ENCODE results near the gene ZZZ3. TPM values are rescaled to one million over a fixed set of nuclear protein-coding genes. Genes with fewer than 3 reads are reported as not detected.

ZZZ3 gene
- total RNA-seq, 1 experiment from 2014 or later = 25.4 TPM

DNA sequence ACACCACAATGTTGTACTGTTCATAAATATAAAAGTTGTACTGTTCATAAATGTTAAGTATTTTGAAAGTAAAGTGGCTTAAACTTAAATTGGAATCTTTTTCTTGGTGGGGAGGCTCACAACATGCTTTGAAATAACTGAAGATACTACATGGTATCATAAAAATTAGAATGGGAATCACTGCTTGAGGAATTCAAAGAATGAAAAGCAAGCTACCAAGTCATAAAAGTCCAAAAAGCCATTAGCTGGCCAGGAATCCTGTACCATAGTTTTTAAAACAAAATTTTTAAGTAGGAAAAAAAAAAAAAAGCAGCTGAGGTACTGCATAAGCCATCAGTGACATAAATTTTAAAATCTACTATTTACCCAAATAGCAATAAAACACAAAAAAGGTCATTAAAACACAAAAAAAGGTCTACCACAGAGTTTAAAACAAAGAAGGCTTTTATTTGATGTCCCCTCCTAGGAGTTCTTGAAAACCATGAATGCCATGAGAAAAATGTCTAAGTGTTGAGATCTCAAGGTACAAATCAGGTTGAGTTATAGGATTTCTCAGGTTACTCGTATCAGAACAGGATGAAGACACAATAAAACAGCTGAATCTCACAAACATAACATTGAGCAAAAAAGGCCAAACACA, 8.6 kb downstream of the ZZZ3 start:
- Mint-ChIP-seq H3K27me3 (ENCODE audit: insufficient read depth, unreplicated experiment) (no peaks in the 10 kb centered on the region), H3K36me3 (ENCODE audit: insufficient read depth, unreplicated experiment) (peaks cover 4% of the 10 kb centered on the region), H3K4me3 (ENCODE audit: unreplicated experiment) (no peak overlapping the region), H3K9me3 (ENCODE audit: unreplicated experiment) (no peaks in the 10 kb centered on the region), H3K27ac (ENCODE audit: unreplicated experiment) (no peak overlapping the region), H3K4me1 (ENCODE audit: low read depth, unreplicated experiment) (peaks cover 6% of the 10 kb centered on the region)
- DNase-seq = no peak
- H3K27me3 ChIP-seq (replicated peaks; ENCODE audit: control insufficient read depth, insufficient read depth, low read length) = no peaks in the 10 kb centered on the region
- ChIA-PET CTCF (no interaction called here), POLR2A (no interaction called here)
- H3K36me3 ChIP-seq (ENCODE audit: control insufficient read depth, insufficient read depth, low read length) = no peaks in the 10 kb centered on the region
- intact Hi-C loops (cut with micrococcal nuclease; ENCODE audit: unreplicated experiment) = no loop called here
- TF ChIP-seq, protein P1, sequence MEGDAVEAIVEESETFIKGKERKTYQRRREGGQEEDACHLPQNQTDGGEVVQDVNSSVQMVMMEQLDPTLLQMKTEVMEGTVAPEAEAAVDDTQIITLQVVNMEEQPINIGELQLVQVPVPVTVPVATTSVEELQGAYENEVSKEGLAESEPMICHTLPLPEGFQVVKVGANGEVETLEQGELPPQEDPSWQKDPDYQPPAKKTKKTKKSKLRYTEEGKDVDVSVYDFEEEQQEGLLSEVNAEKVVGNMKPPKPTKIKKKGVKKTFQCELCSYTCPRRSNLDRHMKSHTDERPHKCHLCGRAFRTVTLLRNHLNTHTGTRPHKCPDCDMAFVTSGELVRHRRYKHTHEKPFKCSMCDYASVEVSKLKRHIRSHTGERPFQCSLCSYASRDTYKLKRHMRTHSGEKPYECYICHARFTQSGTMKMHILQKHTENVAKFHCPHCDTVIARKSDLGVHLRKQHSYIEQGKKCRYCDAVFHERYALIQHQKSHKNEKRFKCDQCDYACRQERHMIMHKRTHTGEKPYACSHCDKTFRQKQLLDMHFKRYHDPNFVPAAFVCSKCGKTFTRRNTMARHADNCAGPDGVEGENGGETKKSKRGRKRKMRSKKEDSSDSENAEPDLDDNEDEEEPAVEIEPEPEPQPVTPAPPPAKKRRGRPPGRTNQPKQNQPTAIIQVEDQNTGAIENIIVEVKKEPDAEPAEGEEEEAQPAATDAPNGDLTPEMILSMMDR (IDR thresholded peaks at IDR 0.05; ENCODE audit: insufficient read depth in 1 of 2, low read depth in 1 of 2, low read length in 1 of 2, severe bottlenecking in 1 of 2, unreplicated experiment in 1 of 2) = no peak
- H3K9me3 ChIP-seq = no peaks in the 10 kb centered on the region
- no peak overlapping the region for H3K4me3 ChIP-seq (ENCODE audit: low read depth, low read length)
- H3K4me1 ChIP-seq = peaks cover 21% of the 10 kb centered on the region
- no TSS peak for BruUV-seq (replicated peaks)

DNA sequence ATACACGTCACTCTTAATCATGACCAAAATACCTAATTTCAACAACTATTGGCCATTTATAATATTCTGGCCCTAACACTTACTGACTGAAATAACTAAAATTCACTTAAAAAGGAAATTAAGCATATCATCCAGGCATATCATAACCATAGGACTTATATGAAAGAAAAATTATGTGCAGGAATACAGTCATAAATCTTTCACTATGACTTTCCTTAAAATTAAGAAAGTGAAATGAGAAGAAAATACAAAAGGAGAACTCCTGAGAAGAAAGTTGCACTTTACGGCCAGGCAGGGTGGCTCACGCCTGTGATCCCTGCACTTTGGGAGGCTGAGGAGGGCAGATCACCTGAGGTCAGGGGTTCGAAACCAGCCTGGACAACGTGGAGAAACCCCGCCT, 9.4 kb downstream of the ZZZ3 start:
- Histone ChIP-seq H3K36me3 (ENCODE audit: control insufficient read depth, insufficient read depth, low read length) (no peaks in the 10 kb centered on the region), H3K9me3 (no peaks in the 10 kb centered on the region), H3K4me3 (ENCODE audit: low read depth, low read length) (no peak overlapping the region), H3K27me3 (replicated peaks; ENCODE audit: control insufficient read depth, insufficient read depth, low read length) (no peaks in the 10 kb centered on the region), H3K4me1 (peaks cover 19% of the 10 kb centered on the region)
- H3K27me3 Mint-ChIP-seq (ENCODE audit: insufficient read depth, unreplicated experiment) = no peaks in the 10 kb centered on the region
- intact Hi-C loops (cut with micrococcal nuclease; ENCODE audit: unreplicated experiment) = no loop called here
- no peaks in the 10 kb centered on the region for H3K4me1 Mint-ChIP-seq (ENCODE audit: low read depth, unreplicated experiment)
- peaks cover 4% of the 10 kb centered on the region for H3K36me3 Mint-ChIP-seq (ENCODE audit: insufficient read depth, unreplicated experiment)
- TF ChIP-seq, protein P1 (IDR thresholded peaks at IDR 0.05; ENCODE audit: insufficient read depth in 1 of 2, low read depth in 1 of 2, low read length in 1 of 2, severe bottlenecking in 1 of 2, unreplicated experiment in 1 of 2) = no peak
- CTCF ChIA-PET = no interaction called here
- no peak overlapping the region for H3K27ac Mint-ChIP-seq (ENCODE audit: unreplicated experiment)
- no peaks in the 10 kb centered on the region for H3K9me3 Mint-ChIP-seq (ENCODE audit: unreplicated experiment)
- no TSS peak for BruUV-seq (replicated peaks)
- no peak for DNase-seq
- no peak overlapping the region for H3K4me3 Mint-ChIP-seq (ENCODE audit: unreplicated experiment)
- POLR2A ChIA-PET = no interaction called here

DNA sequence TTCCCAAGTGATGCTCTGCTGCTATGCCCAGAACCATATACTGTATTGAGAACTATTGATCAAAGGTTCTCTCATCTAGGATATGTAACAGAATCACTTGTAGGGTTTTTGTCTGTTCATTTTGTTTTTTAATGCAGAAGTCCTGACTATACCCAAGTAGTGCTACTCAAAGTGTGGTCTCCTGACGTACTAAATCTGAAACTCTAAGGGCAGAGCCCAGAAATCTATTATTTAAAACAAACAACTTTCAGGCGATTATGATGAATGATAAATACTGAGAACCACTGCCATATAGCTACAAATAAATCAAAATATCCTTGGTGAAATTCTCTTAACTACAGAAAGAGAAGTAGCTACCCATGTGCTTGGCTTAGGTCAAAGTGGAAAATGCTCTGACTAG, 10.1 kb downstream of the ZZZ3 start:
- no peaks in the 10 kb centered on the region for H3K36me3 ChIP-seq (ENCODE audit: control insufficient read depth, insufficient read depth, low read length)
- intact Hi-C loops (cut with micrococcal nuclease; ENCODE audit: unreplicated experiment) = no loop called here
- H3K27me3 ChIP-seq (replicated peaks; ENCODE audit: control insufficient read depth, insufficient read depth, low read length) = no peaks in the 10 kb centered on the region
- H3K4me1 ChIP-seq = peaks cover 22% of the 10 kb centered on the region
- Mint-ChIP-seq H3K27ac (ENCODE audit: unreplicated experiment) (no peak overlapping the region), H3K27me3 (ENCODE audit: insufficient read depth, unreplicated experiment) (no peaks in the 10 kb centered on the region), H3K4me3 (ENCODE audit: unreplicated experiment) (no peak overlapping the region), H3K36me3 (ENCODE audit: insufficient read depth, unreplicated experiment) (peaks cover 4% of the 10 kb centered on the region), H3K9me3 (ENCODE audit: unreplicated experiment) (no peaks in the 10 kb centered on the region), H3K4me1 (ENCODE audit: low read depth, unreplicated experiment) (peaks cover 4% of the 10 kb centered on the region)
- CTCF ChIA-PET = no interaction called here
- no peak for DNase-seq
- TF ChIP-seq, protein P1 (IDR thresholded peaks at IDR 0.05; ENCODE audit: insufficient read depth in 1 of 2, low read depth in 1 of 2, low read length in 1 of 2, severe bottlenecking in 1 of 2, unreplicated experiment in 1 of 2) = no peak
- H3K4me3 ChIP-seq (ENCODE audit: low read depth, low read length) = no peak overlapping the region
- BruUV-seq (replicated peaks) = no TSS peak
- H3K9me3 ChIP-seq = no peaks in the 10 kb centered on the region
- POLR2A ChIA-PET = no interaction called here
